Body of pancreas (tissue), 4 donors: ENCODE measurements around the gene SNTB2.

Experiments used
- POLR2A ChIP-seq, 3 donors: fragments of 450-650 bp; IDR thresholded peaks; one replicate each; pipeline ENCODE4 v1.6.1; 2016; ENCODE audit warnings: antibody characterized with exemption in 3 of 3, mild to moderate bottlenecking in 2 of 3
- TF ChIP-seq, protein P1 (sequence below), 7 experiments: fragments of 450-650 bp in 4 of 7; fragments of 200-600 bp in 3 of 7; sonication (generic) in 3 of 7; IDR thresholded peaks; one replicate each; pipeline ENCODE4 v1.5.1; 2016 to 2019; ENCODE audit warnings: antibody characterized with exemption in 7 of 7

DNA sequence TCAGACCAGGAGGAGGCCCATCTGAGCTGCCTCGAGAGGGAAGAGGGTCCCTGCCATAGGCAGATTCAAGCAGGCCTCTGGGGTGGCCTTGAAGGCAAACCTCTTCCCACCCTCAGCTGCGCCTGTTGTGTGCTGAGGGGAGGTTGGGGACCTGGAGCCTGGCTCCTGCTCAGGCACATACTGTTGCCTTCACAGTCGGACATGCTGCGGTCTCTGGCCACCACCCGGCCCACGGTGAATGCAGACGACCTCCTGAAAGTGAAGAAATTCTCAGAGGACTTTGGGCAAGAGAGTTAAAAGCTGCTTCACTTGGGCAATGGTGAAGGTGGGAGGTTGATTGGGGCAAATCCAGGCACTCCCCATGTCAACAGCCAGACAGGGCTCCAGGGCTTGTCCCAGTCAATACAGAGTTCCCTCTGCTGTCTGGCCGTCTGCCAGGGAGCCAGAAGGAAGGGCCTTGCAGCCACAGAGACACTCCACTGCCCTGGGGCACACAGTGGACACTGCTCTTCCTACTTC is 137.1 kb downstream of the SNTB2 start:
- TF ChIP-seq, protein P1, sequence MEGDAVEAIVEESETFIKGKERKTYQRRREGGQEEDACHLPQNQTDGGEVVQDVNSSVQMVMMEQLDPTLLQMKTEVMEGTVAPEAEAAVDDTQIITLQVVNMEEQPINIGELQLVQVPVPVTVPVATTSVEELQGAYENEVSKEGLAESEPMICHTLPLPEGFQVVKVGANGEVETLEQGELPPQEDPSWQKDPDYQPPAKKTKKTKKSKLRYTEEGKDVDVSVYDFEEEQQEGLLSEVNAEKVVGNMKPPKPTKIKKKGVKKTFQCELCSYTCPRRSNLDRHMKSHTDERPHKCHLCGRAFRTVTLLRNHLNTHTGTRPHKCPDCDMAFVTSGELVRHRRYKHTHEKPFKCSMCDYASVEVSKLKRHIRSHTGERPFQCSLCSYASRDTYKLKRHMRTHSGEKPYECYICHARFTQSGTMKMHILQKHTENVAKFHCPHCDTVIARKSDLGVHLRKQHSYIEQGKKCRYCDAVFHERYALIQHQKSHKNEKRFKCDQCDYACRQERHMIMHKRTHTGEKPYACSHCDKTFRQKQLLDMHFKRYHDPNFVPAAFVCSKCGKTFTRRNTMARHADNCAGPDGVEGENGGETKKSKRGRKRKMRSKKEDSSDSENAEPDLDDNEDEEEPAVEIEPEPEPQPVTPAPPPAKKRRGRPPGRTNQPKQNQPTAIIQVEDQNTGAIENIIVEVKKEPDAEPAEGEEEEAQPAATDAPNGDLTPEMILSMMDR (IDR thresholded peaks at IDR 0.05): no peak
- no peak for TF ChIP-seq POLR2A (IDR thresholded peaks at IDR 0.05)
